Measurements from ENCODE around the gene IL1A.

- no peak for TF ChIP-seq CREB5 (CRISPR knock-in tag; IDR thresholded peaks at IDR 0.05; ENCODE audit: low read depth)
- TF ChIP-seq ZFP3 (CRISPR knock-in tag; IDR thresholded peaks at IDR 0.05), result no peak
- TF ChIP-seq ZFP30 (CRISPR knock-in tag; IDR thresholded peaks at IDR 0.05), result no peak
- no peak for TF ChIP-seq PPARA (CRISPR knock-in tag; IDR thresholded peaks at IDR 0.05; ENCODE audit: borderline replicate concordance)
- no peak for TF ChIP-seq PATZ1 (CRISPR knock-in tag; IDR thresholded peaks at IDR 0.05; ENCODE audit: borderline replicate concordance)
- TF ChIP-seq OSR1 (CRISPR knock-in tag; IDR thresholded peaks at IDR 0.05), result no peak
Measured at GRCh38 chr2:112798979-112799975, 15.0 kb upstream of the IL1A start.
